Testis (tissue), 3 donors: Measurements from ENCODE around the gene H2BK1. TPM values are rescaled to one million over a fixed set of nuclear protein-coding genes. Genes with fewer than 3 reads are reported as not detected.

Experiments used
- DNase-seq: peaks from one replicate; pipeline ENCODE4 v3.0.0-alpha.2; 2019
- H3K27ac ChIP-seq, 2 donors: fragments of 200-600 bp; sonication (generic); one replicate each; pipeline ENCODE4 v1.5.1; 2019
- H3K27me3 ChIP-seq: fragments of 200-600 bp; sonication (generic); one replicate; pipeline ENCODE4 v1.5.1; 2019
- H3K36me3 ChIP-seq: fragments of 200-600 bp; sonication (generic); one replicate; pipeline ENCODE4 v1.5.1; 2017; ENCODE audit warnings: low read depth; ENCODE audit errors: missing control alignments
- H3K4me1 ChIP-seq: fragments of 200-600 bp; sonication (generic); one replicate; pipeline ENCODE4 v1.5.1; 2019
- H3K4me3 ChIP-seq, 2 donors: fragments of 200-600 bp; sonication (generic); one replicate each; pipeline ENCODE4 v1.5.1; 2017 to 2019
- H3K9me3 ChIP-seq: fragments of 200-600 bp; sonication (generic); one replicate; pipeline ENCODE4 v1.5.1; 2017
- POLR2A ChIP-seq: fragments of 450-650 bp; IDR thresholded peaks from one replicate; pipeline ENCODE4 v1.6.1; 2017; ENCODE audit warnings: antibody characterized with exemption, mild to moderate bottlenecking, moderate library complexity
- whole genome bisulfite sequencing, 2 donors: methylation state at CpG; one replicate each; pipeline ENCODE4 v1.1.5; 2018; 5-methylcytosine and 5-hydroxymethylcytosine counted together
- intact Hi-C: fragments of 100-400 bp; cut with DNase I; formaldehyde crosslinking; loops from one replicate; pipeline ENCODE4 v1.15.1; 2023; ENCODE audit warnings: low total_unique reads
- polyA plus RNA-seq: library from polyadenylated mRNA; stranded (reverse); fragments of 350-450 nt; fragmentation: Illumina TruSeq; extraction: RNeasy Lipid Tissue Mini Kit (QIAGEN cat#74804); gene quantifications from one replicate; pipeline ENCODE4 v1.2.3, GENCODE V29; 2014; ENCODE audit warnings: low read depth, low replicate concordance; ENCODE audit not compliant: insufficient read depth
- total RNA-seq, 2 donors: library from RNA; depleted of rRNA; stranded (reverse); fragments of >200 nt; gene quantifications; one replicate each; pipeline ENCODE4 v1.2.3, GENCODE V29; 2016
- TF ChIP-seq, protein P1 (sequence below), 3 experiments: fragments of 450-650 bp in 2 of 3; fragments of 200-600 bp in 1 of 3; sonication (generic) in 1 of 3; IDR thresholded peaks; one replicate each; pipeline ENCODE4 v1.5.1; 2016 to 2019; ENCODE audit warnings: antibody characterized with exemption in 3 of 3, mild to moderate bottlenecking in 2 of 3, moderate library complexity in 1 of 3

H2BK1 gene
- total and polyA plus RNA-seq, 3 donors from 2014 or later = not detected

DNA sequence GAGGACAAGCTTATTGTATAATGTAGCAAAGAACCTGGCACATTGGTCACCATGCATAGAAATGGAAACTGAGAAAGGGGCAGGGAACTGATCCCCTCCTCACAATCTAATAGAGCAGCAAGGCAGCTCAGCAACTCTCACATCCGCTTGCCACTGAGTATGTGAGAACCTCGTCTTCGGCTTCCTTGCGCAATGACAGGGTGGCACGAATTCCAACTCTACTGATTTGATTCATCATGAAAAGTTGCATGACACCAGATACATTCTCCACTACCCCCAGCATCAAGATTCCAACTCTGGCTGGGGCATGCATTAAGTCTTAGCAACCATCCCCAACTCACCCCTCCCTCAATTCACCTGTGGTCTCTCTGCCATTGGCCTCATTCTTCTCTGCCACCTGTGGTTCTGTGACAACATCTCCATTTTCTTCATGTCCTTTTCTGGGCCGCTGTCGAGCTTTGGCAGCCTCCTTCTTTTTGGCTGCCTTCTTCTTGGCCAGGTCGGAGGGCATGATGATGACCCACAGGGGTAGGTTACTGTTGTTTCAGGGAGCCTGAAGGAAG lies 15.7 kb upstream of the H2BK1 start:
- H3K4me3 ChIP-seq = peak overlapping the region; percentile 77 to 81
- no peak for DNase-seq
- H3K36me3 ChIP-seq = no peaks in the 10 kb centered on the region
- no peaks in the 10 kb centered on the region for H3K9me3 ChIP-seq
- H3K4me1 ChIP-seq = peaks cover 10% of the 10 kb centered on the region
- H3K27me3 ChIP-seq = no peaks in the 10 kb centered on the region
- WGBS, 2 donors = 52 to 53% methylated on average over 8 of the region's 8 CpGs
- intact Hi-C loops = no loop called here
- H3K27ac ChIP-seq = no peak overlapping the region
- TF ChIP-seq, protein P1, sequence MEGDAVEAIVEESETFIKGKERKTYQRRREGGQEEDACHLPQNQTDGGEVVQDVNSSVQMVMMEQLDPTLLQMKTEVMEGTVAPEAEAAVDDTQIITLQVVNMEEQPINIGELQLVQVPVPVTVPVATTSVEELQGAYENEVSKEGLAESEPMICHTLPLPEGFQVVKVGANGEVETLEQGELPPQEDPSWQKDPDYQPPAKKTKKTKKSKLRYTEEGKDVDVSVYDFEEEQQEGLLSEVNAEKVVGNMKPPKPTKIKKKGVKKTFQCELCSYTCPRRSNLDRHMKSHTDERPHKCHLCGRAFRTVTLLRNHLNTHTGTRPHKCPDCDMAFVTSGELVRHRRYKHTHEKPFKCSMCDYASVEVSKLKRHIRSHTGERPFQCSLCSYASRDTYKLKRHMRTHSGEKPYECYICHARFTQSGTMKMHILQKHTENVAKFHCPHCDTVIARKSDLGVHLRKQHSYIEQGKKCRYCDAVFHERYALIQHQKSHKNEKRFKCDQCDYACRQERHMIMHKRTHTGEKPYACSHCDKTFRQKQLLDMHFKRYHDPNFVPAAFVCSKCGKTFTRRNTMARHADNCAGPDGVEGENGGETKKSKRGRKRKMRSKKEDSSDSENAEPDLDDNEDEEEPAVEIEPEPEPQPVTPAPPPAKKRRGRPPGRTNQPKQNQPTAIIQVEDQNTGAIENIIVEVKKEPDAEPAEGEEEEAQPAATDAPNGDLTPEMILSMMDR (IDR thresholded peaks at IDR 0.05) = no peak
- TF ChIP-seq POLR2A = no peak

- Histone ChIP-seq H3K27me3 (no peaks in the 10 kb centered on the region), H3K27ac (no peak overlapping the region), H3K4me1 (peaks cover 10% of the 10 kb centered on the region), H3K36me3 (no peaks in the 10 kb centered on the region), H3K9me3 (no peaks in the 10 kb centered on the region), H3K4me3 (no peak overlapping the region)
- 92 to 93% methylated on average over 14 of the region's 14 CpGs for WGBS, 2 donors
- intact Hi-C loops = no loop called here
- DNase-seq = no peak
- TF ChIP-seq, protein P1 (IDR thresholded peaks at IDR 0.05) = no peak
- no peak for TF ChIP-seq POLR2A
Measured at GRCh38 chr7:151223728-151224127, 13.4 kb upstream of the H2BK1 start.

GRCh38 chr7:151218170-151218569 lies 7.9 kb upstream of the H2BK1 start:
- H3K9me3 ChIP-seq = no peaks in the 10 kb centered on the region
- no peak overlapping the region for H3K27ac ChIP-seq
- H3K36me3 ChIP-seq = no peaks in the 10 kb centered on the region
- DNase-seq = no peak
- no peaks in the 10 kb centered on the region for H3K4me1 ChIP-seq
- H3K4me3 ChIP-seq = no peak overlapping the region
- WGBS, 2 donors = 84 to 92% methylated on average over 9 of the region's 9 CpGs
- TF ChIP-seq, protein P1 (IDR thresholded peaks at IDR 0.05) = no peak
- TF ChIP-seq POLR2A = no peak
- intact Hi-C loops = no loop called here
- H3K27me3 ChIP-seq = no peaks in the 10 kb centered on the region

DNA sequence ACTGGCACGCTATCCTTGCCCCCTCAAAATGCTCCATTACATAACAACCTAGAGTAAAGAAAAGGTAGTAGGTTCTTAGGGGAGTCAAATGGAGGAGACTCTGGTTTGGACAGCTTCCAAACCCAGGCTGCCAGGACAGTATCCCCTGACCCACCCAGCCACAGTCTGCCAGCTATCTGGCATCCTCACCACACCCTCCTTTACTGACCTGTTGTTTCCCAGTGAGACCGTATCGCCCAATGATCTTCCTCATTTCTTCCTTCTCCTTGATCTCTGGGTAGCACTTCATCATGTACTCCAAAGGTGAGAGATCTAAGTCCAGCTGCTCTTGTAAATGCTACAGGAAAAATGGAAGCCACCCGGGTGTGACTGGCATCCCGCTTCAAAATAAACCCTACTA lies 5.1 kb upstream of the H2BK1 start:
- Histone ChIP-seq H3K9me3 (no peaks in the 10 kb centered on the region), H3K36me3 (no peaks in the 10 kb centered on the region), H3K27ac (no peak overlapping the region), H3K4me1 (no peaks in the 10 kb centered on the region), H3K27me3 (no peaks in the 10 kb centered on the region), H3K4me3 (no peak overlapping the region)
- WGBS, 2 donors = 85 to 94% methylated on average over 5 of the region's 5 CpGs
- intact Hi-C loops = no loop called here
- TF ChIP-seq POLR2A = no peak
- TF ChIP-seq, protein P1 (IDR thresholded peaks at IDR 0.05) = no peak
- no peak for DNase-seq

DNA sequence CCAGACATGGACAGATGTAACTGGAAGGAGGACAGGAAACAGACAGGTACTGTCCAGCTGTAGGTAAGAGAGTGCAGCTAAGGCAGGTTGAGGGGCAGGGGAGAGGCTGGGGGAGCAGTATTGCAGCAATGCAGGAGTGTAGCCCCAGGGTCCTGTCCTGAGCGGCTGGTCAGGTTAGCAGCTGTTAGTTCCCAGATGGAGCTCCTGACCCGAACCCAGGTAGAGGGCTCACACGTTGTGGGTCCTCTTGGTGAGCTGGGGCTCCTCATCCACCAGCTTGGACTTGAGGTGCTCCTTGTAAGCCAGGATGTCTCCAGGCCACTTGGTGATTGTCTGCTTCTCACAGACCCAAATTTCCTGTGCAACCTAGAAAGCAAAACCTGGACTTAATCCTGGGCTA lies 3.5 kb upstream of the H2BK1 start:
- Histone ChIP-seq H3K27ac (no peak overlapping the region), H3K27me3 (no peaks in the 10 kb centered on the region), H3K9me3 (no peaks in the 10 kb centered on the region), H3K4me3 (no peak overlapping the region), H3K4me1 (no peaks in the 10 kb centered on the region), H3K36me3 (no peaks in the 10 kb centered on the region)
- WGBS, 2 donors = 75 to 90% methylated on average over 3 of the region's 3 CpGs
- intact Hi-C loops = no loop called here
- TF ChIP-seq, protein P1 (IDR thresholded peaks at IDR 0.05) = no peak
- no peak for TF ChIP-seq POLR2A
- DNase-seq = no peak
